Thymus (tissue), 11 donors: ENCODE data around the gene CNOT4. TPM values are rescaled to one million over a fixed set of nuclear protein-coding genes. Genes with fewer than 3 reads are reported as not detected.

ENCODE experiments used
- DNase-seq, 9 donors: peaks; one replicate each; pipeline ENCODE4 v3.0.0-alpha.2; 2013; ENCODE audit warnings: low spot score in 9 of 9, low read depth in 6 of 9, missing footprints in 1 of 9
- H3K27ac ChIP-seq, 2 donors: one replicate each; pipeline ENCODE4 v1.5.1; 2013; ENCODE audit warnings: control low read depth in 1 of 2, low read depth in 1 of 2, low read length in 1 of 2, mild to moderate bottlenecking in 1 of 2, moderate library complexity in 1 of 2
- H3K27me3 ChIP-seq, 2 donors: one replicate each; pipeline ENCODE4 v1.5.1; 2013; ENCODE audit warnings: low read length in 1 of 2; ENCODE audit not compliant: control insufficient read depth in 2 of 2, insufficient read depth in 1 of 2
- H3K36me3 ChIP-seq, 2 donors: one replicate each; pipeline ENCODE4 v1.5.1; 2013; ENCODE audit warnings: low read length in 1 of 2, mild to moderate bottlenecking in 1 of 2, moderate library complexity in 1 of 2; ENCODE audit not compliant: control insufficient read depth in 2 of 2, insufficient read depth in 2 of 2
- H3K4me1 ChIP-seq, 2 donors: one replicate each; pipeline ENCODE4 v1.5.1; 2013; ENCODE audit warnings: low read length in 2 of 2; ENCODE audit not compliant: control insufficient read depth in 2 of 2, insufficient read depth in 2 of 2
- H3K4me3 ChIP-seq, 2 donors: one replicate each; pipeline ENCODE4 v1.5.1; 2013; ENCODE audit warnings: low read length in 2 of 2, control low read depth in 1 of 2, mild to moderate bottlenecking in 1 of 2
- H3K9me3 ChIP-seq, 2 donors: one replicate each; pipeline ENCODE4 v1.5.1; 2013; ENCODE audit warnings: low read length in 1 of 2, mild to moderate bottlenecking in 1 of 2; ENCODE audit not compliant: control insufficient read depth in 2 of 2, insufficient read depth in 1 of 2
- WGBS: extraction: QIAGEN DNeasy Blood & Tissue Kit; methylation state at CpG from one replicate; pipeline ENCODE4 v1.1.7; 2013; 5-methylcytosine and 5-hydroxymethylcytosine counted together
- polyA plus RNA-seq: library from polyadenylated mRNA; stranded (reverse); fragments of 200-250 nt; gene quantifications from one replicate; pipeline ENCODE4 v1.2.3, GENCODE V29; 2013
- total RNA-seq: library from RNA; stranded (reverse); fragments of 120-200 nt; gene quantifications from one replicate; pipeline ENCODE4 v1.2.4, GENCODE V29; 2013
- donor health status: healthy.

Gene CNOT4
- total and polyA plus RNA-seq, 2 donors: 6.3 to 12.8 TPM

GRCh38 chr7:135386776-135387175 is 123.1 kb downstream of the CNOT4 start:
- DNase-seq: no peak
- Histone ChIP-seq H3K4me1 (no peaks in the 10 kb centered on the region), H3K27ac (no peak overlapping the region), H3K9me3 (no peaks in the 10 kb centered on the region), H3K36me3 (peaks cover 0 to 1% of the 10 kb centered on the region in 2 donors), H3K4me3 (no peak overlapping the region), H3K27me3 (no peaks in the 10 kb centered on the region)
- WGBS: 98% methylated on average over 2 of the region's 2 CpGs

- no peak overlapping the region for H3K4me3 ChIP-seq
- H3K36me3 ChIP-seq: no peaks in the 10 kb centered on the region
- H3K4me1 ChIP-seq: no peaks in the 10 kb centered on the region
- no peaks in the 10 kb centered on the region for H3K27me3 ChIP-seq
- H3K27ac ChIP-seq: no peak overlapping the region
- no peaks in the 10 kb centered on the region for H3K9me3 ChIP-seq
- DNase-seq: no peak
Measured at GRCh38 chr7:135386181-135386580, 123.7 kb downstream of the CNOT4 start.

- Histone ChIP-seq H3K4me3 (no peak overlapping the region), H3K4me1 (no peaks in the 10 kb centered on the region), H3K27ac (no peak overlapping the region), H3K9me3 (no peaks in the 10 kb centered on the region), H3K27me3 (no peaks in the 10 kb centered on the region), H3K36me3 (no peaks in the 10 kb centered on the region)
- no peak for DNase-seq
- WGBS: 94% methylated on average over 3 of the region's 3 CpGs
Measured at GRCh38 chr7:135385209-135385608, 124.7 kb downstream of the CNOT4 start.

GRCh38 chr7:135383525-135384175 is 126.3 kb downstream of the CNOT4 start:
- H3K36me3 ChIP-seq: no peaks in the 10 kb centered on the region
- no peak overlapping the region for H3K27ac ChIP-seq
- no peaks in the 10 kb centered on the region for H3K27me3 ChIP-seq
- no peaks in the 10 kb centered on the region for H3K4me1 ChIP-seq
- 96% methylated on average over 2 of the region's 2 CpGs for WGBS
- H3K9me3 ChIP-seq: no peaks in the 10 kb centered on the region
- H3K4me3 ChIP-seq: no peak overlapping the region
- no peak for DNase-seq

- Histone ChIP-seq H3K4me1 (no peaks in the 10 kb centered on the region), H3K9me3 (no peaks in the 10 kb centered on the region), H3K36me3 (no peaks in the 10 kb centered on the region), H3K27ac (no peak overlapping the region), H3K27me3 (no peaks in the 10 kb centered on the region), H3K4me3 (no peak overlapping the region)
- DNase-seq: no peak
- 98% methylated on average over 3 of the region's 3 CpGs for WGBS
Measured at GRCh38 chr7:135382173-135382572, 127.7 kb downstream of the CNOT4 start.

- no peaks in the 10 kb centered on the region for H3K36me3 ChIP-seq
Measured at GRCh38 chr7:135381369-135381768, 128.5 kb downstream of the CNOT4 start.

GRCh38 chr7:135380351-135380750 is 129.6 kb downstream of the CNOT4 start:
- H3K9me3 ChIP-seq: no peaks in the 10 kb centered on the region
- H3K27ac ChIP-seq: no peak overlapping the region
- DNase-seq: no peak
- no peaks in the 10 kb centered on the region for H3K36me3 ChIP-seq
- no peak overlapping the region for H3K4me3 ChIP-seq
- H3K27me3 ChIP-seq: no peaks in the 10 kb centered on the region
- no peaks in the 10 kb centered on the region for H3K4me1 ChIP-seq

More at GRCh38 chr7:135381369-135381768, 128.5 kb downstream of the CNOT4 start:
- no peaks in the 10 kb centered on the region for H3K27me3 ChIP-seq
- no peaks in the 10 kb centered on the region for H3K9me3 ChIP-seq
- no peak overlapping the region for H3K27ac ChIP-seq
- no peak overlapping the region for H3K4me3 ChIP-seq
- 96% methylated on average over 1 of the region's 1 CpG for WGBS
- DNase-seq: no peak
- H3K4me1 ChIP-seq: no peaks in the 10 kb centered on the region

GRCh38 chr7:135377171-135377570 is 132.7 kb downstream of the CNOT4 start:
- Histone ChIP-seq H3K4me1 (no peaks in the 10 kb centered on the region), H3K36me3 (no peaks in the 10 kb centered on the region), H3K27me3 (no peaks in the 10 kb centered on the region), H3K9me3 (no peaks in the 10 kb centered on the region), H3K4me3 (no peak overlapping the region), H3K27ac (no peak overlapping the region)
- no peak for DNase-seq

- Histone ChIP-seq H3K27ac (no peak overlapping the region), H3K4me1 (no peaks in the 10 kb centered on the region), H3K36me3 (no peaks in the 10 kb centered on the region), H3K4me3 (no peak overlapping the region), H3K27me3 (no peaks in the 10 kb centered on the region), H3K9me3 (no peaks in the 10 kb centered on the region)
- no peak for DNase-seq
- WGBS: 98% methylated on average over 5 of the region's 5 CpGs
Measured at GRCh38 chr7:135375908-135376699, 133.8 kb downstream of the CNOT4 start.
